ENCODE measurements around the gene NMD3. TPM values are rescaled to one million over a fixed set of nuclear protein-coding genes. Genes with fewer than 3 reads are reported as not detected.

NMD3 gene
- total RNA-seq, 1 donor, result 80.7 TPM

GRCh38 chr3:161213644-161214043 is 7.5 kb upstream of the NMD3 start:
- DNase-seq (ENCODE audit: low read depth), result no peak
- no peak for TF ChIP-seq CTCF (IDR thresholded peaks at IDR 0.05; ENCODE audit: insufficient read depth, low read depth, low read length)
- H3K4me3 ChIP-seq (ENCODE audit: low read depth, low read length), result no peak overlapping the region

- TF ChIP-seq CTCF (IDR thresholded peaks at IDR 0.05; ENCODE audit: insufficient read depth, low read depth, low read length), result no peak
- DNase-seq (ENCODE audit: low read depth), result no peak
- no peak overlapping the region for H3K4me3 ChIP-seq (ENCODE audit: low read depth, low read length)
Observed at GRCh38 chr3:161215185-161215584, 5.9 kb upstream of the NMD3 start.

- no peak overlapping the region for H3K4me3 ChIP-seq (ENCODE audit: low read depth, low read length)
- no peak for TF ChIP-seq CTCF (IDR thresholded peaks at IDR 0.05; ENCODE audit: insufficient read depth, low read depth, low read length)
- no peak for DNase-seq (ENCODE audit: low read depth)
Observed at GRCh38 chr3:161217496-161217895, 3.6 kb upstream of the NMD3 start.

GRCh38 chr3:161219495-161219894 is 1.6 kb upstream of the NMD3 start:
- DNase-seq (ENCODE audit: low read depth), result no peak
- TF ChIP-seq CTCF (IDR thresholded peaks at IDR 0.05; ENCODE audit: insufficient read depth, low read depth, low read length), result no peak
- no peak overlapping the region for H3K4me3 ChIP-seq (ENCODE audit: low read depth, low read length)

GRCh38 chr3:161221806-161222600 is 892 bp downstream of the NMD3 start:
- peak; percentile 48 for DNase-seq (ENCODE audit: low read depth)
- no peak for TF ChIP-seq CTCF (IDR thresholded peaks at IDR 0.05; ENCODE audit: insufficient read depth, low read depth, low read length)
- peak overlapping the region; percentile 96 for H3K4me3 ChIP-seq (ENCODE audit: low read depth, low read length)

GRCh38 chr3:161222662-161223061 is 1.6 kb downstream of the NMD3 start:
- DNase-seq (ENCODE audit: low read depth), result peak; percentile 31
- H3K4me3 ChIP-seq (ENCODE audit: low read depth, low read length), result peak overlapping the region; percentile 96

More at GRCh38 chr3:161222662-161223061, 1.6 kb downstream of the NMD3 start:
- TF ChIP-seq CTCF (IDR thresholded peaks at IDR 0.05; ENCODE audit: insufficient read depth, low read depth, low read length), result no peak
